Sigmoid colon (tissue), 7 donors: ENCODE results near the gene MRPL49. TPM values are rescaled to one million over a fixed set of nuclear protein-coding genes. Genes with fewer than 3 reads are reported as not detected.

Experiments used
- DNase-seq: peaks from one replicate; pipeline ENCODE4 v3.0.0-alpha.2; 2019
- H3K27ac ChIP-seq, 4 donors: fragments of 200-600 bp; sonication (generic); one replicate each; pipeline ENCODE4 v1.5.1; 2016 to 2019; ENCODE audit warnings: mild to moderate bottlenecking in 1 of 4
- H3K27me3 ChIP-seq, 3 donors: fragments of 200-600 bp; sonication (generic); one replicate each; pipeline ENCODE4 v1.5.1; 2019; ENCODE audit warnings: mild to moderate bottlenecking in 1 of 3
- H3K36me3 ChIP-seq, 4 donors: fragments of 200-600 bp; sonication (generic); one replicate each; pipeline ENCODE4 v1.5.1; 2016 to 2019
- H3K4me1 ChIP-seq, 4 donors: fragments of 200-600 bp; sonication (generic); one replicate each; pipeline ENCODE4 v1.5.1; 2017 to 2019
- H3K4me3 ChIP-seq, 4 donors: fragments of 200-600 bp; sonication (generic); one replicate each; pipeline ENCODE4 v1.5.1; 2017 to 2019; ENCODE audit warnings: mild to moderate bottlenecking in 2 of 4, moderate library complexity in 1 of 4
- H3K9me3 ChIP-seq, 4 donors: fragments of 200-600 bp in 3 of 4; sonication (generic) in 3 of 4; one replicate each; pipeline versions ENCODE4 v1.5.1 to v1.6.1; 2013 to 2019
- EP300 ChIP-seq, 4 donors: sonication (generic); formaldehyde crosslinking; IDR thresholded peaks; one replicate each; pipeline ENCODE4 v1.6.1; 2017; ENCODE audit warnings: antibody characterized with exemption in 4 of 4
- POLR2A ChIP-seq, 2 donors: fragments of 450-650 bp; IDR thresholded peaks; one replicate each; pipeline ENCODE4 v1.6.1; 2016; ENCODE audit warnings: antibody characterized with exemption in 2 of 2, mild to moderate bottlenecking in 2 of 2, moderate library complexity in 2 of 2
- POLR2AphosphoS5 ChIP-seq, 4 donors: sonication (generic); formaldehyde crosslinking; IDR thresholded peaks; one replicate each; pipeline ENCODE4 v1.6.1; 2017; ENCODE audit warnings: antibody characterized with exemption in 4 of 4
- WGBS, 2 donors: extraction: QIAGEN DNeasy Blood & Tissue Kit; methylation state at CpG; one replicate each; pipeline ENCODE4 v1.1.7; 2013; 5-methylcytosine and 5-hydroxymethylcytosine counted together
- intact Hi-C: fragments of 100-400 bp; cut with DNase I; formaldehyde crosslinking; loops from one replicate; pipeline ENCODE4 v1.15.1; 2023
- polyA plus RNA-seq, 3 donors: library from polyadenylated mRNA; stranded (reverse); fragments of 200-250 nt; gene quantifications; one replicate each; pipeline ENCODE4 v1.2.3, GENCODE V29; 2013
- total RNA-seq, 4 donors: library from RNA; depleted of rRNA; stranded (reverse); fragments of >200 nt; gene quantifications; one replicate each; pipeline ENCODE4 v1.1.0, GENCODE V29; 2016
- TF ChIP-seq, protein P1 (sequence below), 4 experiments: fragments of 450-650 bp in 3 of 4; fragments of 200-600 bp in 1 of 4; IDR thresholded peaks; one replicate each; pipeline ENCODE4 v1.5.1; 2016 to 2019; ENCODE audit warnings: antibody characterized with exemption in 4 of 4, mild to moderate bottlenecking in 3 of 4, moderate library complexity in 2 of 4
- donor health status: healthy with polysubstance abuse.
- donor health status: Bipolar disorder and iron deficiency.
- donor health status: healthy.

The MRPL49 gene
- total and polyA plus RNA-seq, 7 donors, result 41.5 to 104 (median 69.8) TPM

- H3K9me3 ChIP-seq, result no peaks in the 10 kb centered on the region
- intact Hi-C loops, result no loop called here
- H3K27ac ChIP-seq, result no peak overlapping the region
- no peak overlapping the region for H3K4me3 ChIP-seq
- no peaks in the 10 kb centered on the region for H3K36me3 ChIP-seq
- H3K27me3 ChIP-seq, result no peaks in the 10 kb centered on the region
- no peak for DNase-seq
- WGBS, 2 donors, result 93% methylated on average over 3 of the region's 3 CpGs
- H3K4me1 ChIP-seq, result no peaks in the 10 kb centered on the region
- no peak for TF ChIP-seq EP300 (IDR thresholded peaks at IDR 0.05)
- TF ChIP-seq POLR2AphosphoS5 (IDR thresholded peaks at IDR 0.05), result no peak
- no peak for TF ChIP-seq POLR2A (IDR thresholded peaks at IDR 0.05)
- TF ChIP-seq, protein P1, sequence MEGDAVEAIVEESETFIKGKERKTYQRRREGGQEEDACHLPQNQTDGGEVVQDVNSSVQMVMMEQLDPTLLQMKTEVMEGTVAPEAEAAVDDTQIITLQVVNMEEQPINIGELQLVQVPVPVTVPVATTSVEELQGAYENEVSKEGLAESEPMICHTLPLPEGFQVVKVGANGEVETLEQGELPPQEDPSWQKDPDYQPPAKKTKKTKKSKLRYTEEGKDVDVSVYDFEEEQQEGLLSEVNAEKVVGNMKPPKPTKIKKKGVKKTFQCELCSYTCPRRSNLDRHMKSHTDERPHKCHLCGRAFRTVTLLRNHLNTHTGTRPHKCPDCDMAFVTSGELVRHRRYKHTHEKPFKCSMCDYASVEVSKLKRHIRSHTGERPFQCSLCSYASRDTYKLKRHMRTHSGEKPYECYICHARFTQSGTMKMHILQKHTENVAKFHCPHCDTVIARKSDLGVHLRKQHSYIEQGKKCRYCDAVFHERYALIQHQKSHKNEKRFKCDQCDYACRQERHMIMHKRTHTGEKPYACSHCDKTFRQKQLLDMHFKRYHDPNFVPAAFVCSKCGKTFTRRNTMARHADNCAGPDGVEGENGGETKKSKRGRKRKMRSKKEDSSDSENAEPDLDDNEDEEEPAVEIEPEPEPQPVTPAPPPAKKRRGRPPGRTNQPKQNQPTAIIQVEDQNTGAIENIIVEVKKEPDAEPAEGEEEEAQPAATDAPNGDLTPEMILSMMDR (IDR thresholded peaks at IDR 0.05), result no peak
These were observed 34.8 kb downstream of the MRPL49 start for GRCh38 chr11:65156926-65157325.

DNA sequence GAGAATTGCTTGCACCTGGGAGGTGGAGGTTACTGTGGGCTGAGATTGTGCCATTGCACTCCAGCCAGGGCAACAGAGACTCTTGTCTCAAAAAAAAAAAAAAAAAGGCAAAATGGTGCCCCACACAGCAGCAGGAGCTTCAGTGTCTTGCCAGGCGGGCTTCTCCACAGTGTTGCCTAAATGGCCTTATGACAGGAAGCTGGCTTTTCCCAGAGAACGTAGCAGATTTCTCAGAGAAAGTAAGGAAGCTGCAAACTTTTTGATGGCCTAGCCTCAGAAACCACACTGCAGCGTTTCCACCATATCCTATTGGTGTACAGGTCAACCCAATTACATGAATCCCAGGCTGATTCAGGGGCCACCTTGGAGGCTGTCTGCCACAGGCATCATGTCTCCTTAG, 35.2 kb downstream of the MRPL49 start:
- intact Hi-C loops, result no loop called here
- no peaks in the 10 kb centered on the region for H3K27me3 ChIP-seq
- H3K4me1 ChIP-seq, result no peaks in the 10 kb centered on the region
- no peaks in the 10 kb centered on the region for H3K9me3 ChIP-seq
- 74 to 87% methylated on average over 3 of the region's 3 CpGs for WGBS, 2 donors
- no peaks in the 10 kb centered on the region for H3K36me3 ChIP-seq
- H3K27ac ChIP-seq, result no peak overlapping the region
- no peak for TF ChIP-seq POLR2A (IDR thresholded peaks at IDR 0.05)
- no peak for TF ChIP-seq POLR2AphosphoS5 (IDR thresholded peaks at IDR 0.05)
- no peak for TF ChIP-seq EP300 (IDR thresholded peaks at IDR 0.05)
- TF ChIP-seq, protein P1 (IDR thresholded peaks at IDR 0.05), result no peak
- DNase-seq, result no peak
- no peak overlapping the region for H3K4me3 ChIP-seq

- intact Hi-C loops, result no loop called here
- no peaks in the 10 kb centered on the region for H3K27me3 ChIP-seq
- WGBS, 2 donors, result 68 to 71% methylated on average over 5 of the region's 5 CpGs
- TF ChIP-seq EP300 (IDR thresholded peaks at IDR 0.05) (no peak), POLR2A (IDR thresholded peaks at IDR 0.05) (no peak), POLR2AphosphoS5 (IDR thresholded peaks at IDR 0.05) (no peak)
- TF ChIP-seq, protein P1 (IDR thresholded peaks at IDR 0.05), result no peak
- H3K4me3 ChIP-seq, result no peak overlapping the region
- H3K27ac ChIP-seq, result no peak overlapping the region
- DNase-seq, result no peak
- H3K9me3 ChIP-seq, result no peaks in the 10 kb centered on the region
- no peaks in the 10 kb centered on the region for H3K4me1 ChIP-seq
- H3K36me3 ChIP-seq, result no peaks in the 10 kb centered on the region
These were observed 36.9 kb downstream of the MRPL49 start for GRCh38 chr11:65159012-65159411.

DNA sequence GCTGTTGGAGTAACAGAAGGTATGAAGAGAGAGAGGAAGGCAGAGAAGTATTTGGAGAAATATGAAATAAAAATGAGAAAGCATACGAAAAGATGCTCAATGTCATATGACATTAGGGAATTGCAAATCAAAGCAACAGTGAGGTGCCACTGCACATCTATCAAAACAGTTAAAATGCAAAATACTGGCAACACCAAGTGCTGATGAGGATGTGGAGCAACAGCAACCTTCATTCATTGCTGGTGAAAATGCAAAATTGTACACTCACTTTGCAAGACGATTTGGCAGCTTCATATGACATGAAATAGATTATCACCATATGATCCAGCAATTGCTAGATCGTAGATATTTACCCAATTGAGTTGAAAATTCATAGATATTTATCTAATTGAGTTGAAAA, 38.5 kb downstream of the MRPL49 start:
- WGBS, 2 donors, result 83 to 84% methylated on average over 3 of the region's 3 CpGs
- Histone ChIP-seq H3K4me3 (no peak overlapping the region), H3K36me3 (no peaks in the 10 kb centered on the region), H3K27me3 (no peaks in the 10 kb centered on the region), H3K27ac (no peak overlapping the region), H3K9me3 (no peaks in the 10 kb centered on the region), H3K4me1 (no peaks in the 10 kb centered on the region)
- intact Hi-C loops, result no loop called here
- TF ChIP-seq POLR2A (IDR thresholded peaks at IDR 0.05) (no peak), EP300 (IDR thresholded peaks at IDR 0.05) (no peak), POLR2AphosphoS5 (IDR thresholded peaks at IDR 0.05) (no peak)
- TF ChIP-seq, protein P1 (IDR thresholded peaks at IDR 0.05), result no peak
- DNase-seq, result no peak

DNA sequence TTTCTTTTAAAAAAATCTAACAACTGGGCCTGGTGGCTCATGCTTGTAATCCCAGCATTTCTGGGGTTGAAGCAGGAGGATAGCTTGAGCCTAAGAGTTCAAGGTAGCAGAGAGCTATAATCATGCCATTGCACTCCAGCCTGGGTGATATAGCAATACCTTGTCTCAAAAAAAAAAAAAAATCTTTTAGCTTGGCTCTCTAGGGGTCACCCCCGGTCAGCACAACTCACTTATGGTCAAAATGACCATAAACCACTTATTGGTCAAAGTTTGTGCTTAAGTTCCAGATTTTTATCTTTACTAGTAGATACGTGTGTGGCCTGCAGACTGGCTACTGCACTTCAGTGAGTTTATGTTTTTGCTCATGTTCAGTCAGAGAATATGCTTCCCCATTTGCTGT, 41.6 kb downstream of the MRPL49 start:
- Histone ChIP-seq H3K27me3 (no peaks in the 10 kb centered on the region), H3K4me3 (no peak overlapping the region), H3K4me1 (no peaks in the 10 kb centered on the region), H3K9me3 (no peaks in the 10 kb centered on the region), H3K36me3 (no peaks in the 10 kb centered on the region), H3K27ac (no peak overlapping the region)
- 77 to 80% methylated on average over 2 of the region's 2 CpGs for whole genome bisulfite sequencing, 2 donors
- TF ChIP-seq EP300 (IDR thresholded peaks at IDR 0.05) (no peak), POLR2AphosphoS5 (IDR thresholded peaks at IDR 0.05) (no peak), POLR2A (IDR thresholded peaks at IDR 0.05) (no peak)
- TF ChIP-seq, protein P1 (IDR thresholded peaks at IDR 0.05), result no peak
- intact Hi-C loops, result no loop called here
- no peak for DNase-seq
